Effector memory CD8-positive, alpha-beta T cell (primary cell): ENCODE results near the gene ANGEL2.

Experiments used
- ATAC-seq: fragments of 150-1000 bp; cut with Tn5 transposase; replicated peaks from 2 replicates; pipeline ENCODE4 v1.10.0; 2021; ENCODE audit warnings: mild to moderate bottlenecking, moderate library complexity
- DNase-seq, 3 experiments: peaks; one replicate each; pipeline ENCODE4 v3.0.0; 2021
- H3K27ac Mint-ChIP-seq, 2 donors: one replicate each; pipeline ENCODE4 v1.8.0; 2022; ENCODE audit warnings: mild to moderate bottlenecking in 2 of 2, mixed read lengths in 2 of 2, moderate library complexity in 2 of 2
- H3K27me3 Mint-ChIP-seq, 2 donors: one replicate each; pipeline ENCODE4 v1.8.0; 2022; ENCODE audit warnings: mixed read lengths in 2 of 2
- H3K36me3 Mint-ChIP-seq: one replicate; pipeline ENCODE4 v1.8.0; 2022; ENCODE audit warnings: mild to moderate bottlenecking, moderate library complexity, mixed read lengths; ENCODE audit not compliant: insufficient read depth
- H3K4me1 Mint-ChIP-seq, 2 donors: one replicate each; pipeline ENCODE4 v1.8.0; 2022; ENCODE audit warnings: low read depth in 2 of 2, mixed read lengths in 2 of 2
- H3K4me3 Mint-ChIP-seq, 2 donors: one replicate each; pipeline ENCODE4 v1.8.0; 2022; ENCODE audit warnings: mild to moderate bottlenecking in 2 of 2, mixed read lengths in 2 of 2, moderate library complexity in 2 of 2
- H3K9me3 Mint-ChIP-seq, 2 donors: one replicate each; pipeline ENCODE4 v1.8.0; 2022; ENCODE audit warnings: mixed read lengths in 2 of 2
- total RNA-seq, 9 experiments: gene quantifications; one replicate each; lab custom pipeline; 2026; lab: John Stamatoyannopoulos, UW

Gene ANGEL2
- 46.4 to 116 (median 61.2) reads per million in 9 experiments for total RNA-seq

- Mint-ChIP-seq H3K9me3 (no peaks in the 10 kb centered on the region), H3K4me1 (peaks cover 19 to 34% of the 10 kb centered on the region in 2 donors), H3K27me3 (no peaks in the 10 kb centered on the region), H3K4me3 (peak within 1 kb of the TSS; percentile 99 to 100), H3K27ac (peak within 1 kb of the TSS; percentile 99 to 100), H3K36me3 (peaks cover 30% of the 10 kb centered on the region)
- DNase-seq, result peak; percentile 90 to 93 (median 91)
- ATAC-seq, result peak; percentile 97
Observed at GRCh38 chr1:213015099-213016050, at the start of gene ANGEL2. ANGEL2 (minus strand) TSS chr1:213015867; CDS start chr1:213015671, 196 bp downstream.

- H3K27me3 Mint-ChIP-seq, result no peaks in the 10 kb centered on the region
- DNase-seq (no peak), ATAC-seq (no peak)
- no peaks in the 10 kb centered on the region for H3K36me3 Mint-ChIP-seq
- H3K4me1 Mint-ChIP-seq, result peaks cover 6 to 14% of the 10 kb centered on the region in 2 donors
- H3K27ac Mint-ChIP-seq, result peak overlapping the region in 1 of 2 donors; percentile 18
- no peak overlapping the region for H3K4me3 Mint-ChIP-seq
- peaks cover 0 to 2% of the 10 kb centered on the region in 2 donors for H3K9me3 Mint-ChIP-seq
Observed at GRCh38 chr1:213061263-213061662, 45.6 kb upstream of the ANGEL2 start.

- H3K27me3 Mint-ChIP-seq, result no peaks in the 10 kb centered on the region
- peaks cover 7 to 14% of the 10 kb centered on the region in 2 donors for H3K4me1 Mint-ChIP-seq
- H3K27ac Mint-ChIP-seq, result no peak overlapping the region
- ATAC-seq, result no peak
- H3K4me3 Mint-ChIP-seq, result no peak overlapping the region
- H3K36me3 Mint-ChIP-seq, result no peaks in the 10 kb centered on the region
- DNase-seq, result no peak
- H3K9me3 Mint-ChIP-seq, result peaks cover 0 to 2% of the 10 kb centered on the region in 2 donors
Observed at GRCh38 chr1:213060836-213061235, 45.2 kb upstream of the ANGEL2 start.

GRCh38 chr1:213057264-213058059 lies 41.8 kb upstream of the ANGEL2 start:
- no peaks in the 10 kb centered on the region for H3K27me3 Mint-ChIP-seq
- H3K27ac Mint-ChIP-seq, result peak overlapping the region in 1 of 2 donors; percentile 73
- ATAC-seq (no peak), DNase-seq (no peak)
- H3K4me1 Mint-ChIP-seq, result peaks cover 19 to 20% of the 10 kb centered on the region in 2 donors
- H3K36me3 Mint-ChIP-seq, result no peaks in the 10 kb centered on the region
- H3K9me3 Mint-ChIP-seq, result peaks cover 0 to 2% of the 10 kb centered on the region in 2 donors
- H3K4me3 Mint-ChIP-seq, result no peak overlapping the region

GRCh38 chr1:213055767-213056166 lies 40.1 kb upstream of the ANGEL2 start:
- no peak overlapping the region for H3K4me3 Mint-ChIP-seq

GRCh38 chr1:213054733-213055591 lies 39.3 kb upstream of the ANGEL2 start:
- Mint-ChIP-seq H3K36me3 (peaks cover 5% of the 10 kb centered on the region), H3K27ac (no peak overlapping the region), H3K4me1 (peaks cover 32 to 37% of the 10 kb centered on the region in 2 donors), H3K9me3 (peaks cover 5 to 10% of the 10 kb centered on the region in 2 donors), H3K27me3 (peaks cover 0 to 3% of the 10 kb centered on the region in 2 donors), H3K4me3 (no peak overlapping the region)
- no peak for DNase-seq
- no peak for ATAC-seq

More at GRCh38 chr1:213055767-213056166, 40.1 kb upstream of the ANGEL2 start:
- Mint-ChIP-seq H3K27me3 (no peaks in the 10 kb centered on the region), H3K27ac (no peak overlapping the region), H3K4me1 (peaks cover 24 to 29% of the 10 kb centered on the region in 2 donors), H3K9me3 (peaks cover 2% of the 10 kb centered on the region in 2 donors), H3K36me3 (peaks cover 2% of the 10 kb centered on the region)
- DNase-seq (no peak), ATAC-seq (no peak)

GRCh38 chr1:213054142-213054541 lies 38.5 kb upstream of the ANGEL2 start:
- peaks cover 5% of the 10 kb centered on the region for H3K36me3 Mint-ChIP-seq
- peaks cover 32 to 38% of the 10 kb centered on the region in 2 donors for H3K4me1 Mint-ChIP-seq
- H3K27me3 Mint-ChIP-seq, result peaks cover 0 to 10% of the 10 kb centered on the region in 2 donors
- ATAC-seq (no peak), DNase-seq (no peak)
- no peak overlapping the region for H3K27ac Mint-ChIP-seq
- peaks cover 4 to 12% of the 10 kb centered on the region in 2 donors for H3K9me3 Mint-ChIP-seq
- no peak overlapping the region for H3K4me3 Mint-ChIP-seq

- peaks cover 5% of the 10 kb centered on the region for H3K36me3 Mint-ChIP-seq
- H3K9me3 Mint-ChIP-seq, result peaks cover 4 to 12% of the 10 kb centered on the region in 2 donors
- H3K4me1 Mint-ChIP-seq, result peaks cover 32 to 38% of the 10 kb centered on the region in 2 donors
- DNase-seq (no peak), ATAC-seq (no peak)
- no peak overlapping the region for H3K27ac Mint-ChIP-seq
- H3K27me3 Mint-ChIP-seq, result peaks cover 5 to 17% of the 10 kb centered on the region in 2 donors
- no peak overlapping the region for H3K4me3 Mint-ChIP-seq
Observed at GRCh38 chr1:213053455-213053854, 37.8 kb upstream of the ANGEL2 start.

GRCh38 chr1:213051881-213052202 lies 36.2 kb upstream of the ANGEL2 start:
- H3K4me1 Mint-ChIP-seq, result peaks cover 31 to 34% of the 10 kb centered on the region in 2 donors
- peaks cover 13 to 23% of the 10 kb centered on the region in 2 donors for H3K27me3 Mint-ChIP-seq
- H3K36me3 Mint-ChIP-seq, result peaks cover 5% of the 10 kb centered on the region
- H3K9me3 Mint-ChIP-seq, result peaks cover 4 to 12% of the 10 kb centered on the region in 2 donors
- peak overlapping the region; percentile 89 to 97 for H3K27ac Mint-ChIP-seq
- ATAC-seq (no peak), DNase-seq (no peak)
- peak overlapping the region; percentile 95 to 98 for H3K4me3 Mint-ChIP-seq

GRCh38 chr1:213051127-213051880 lies 35.6 kb upstream of the ANGEL2 start, which contains the start of gene RPS6KC1:
RPS6KC1 (plus strand) TSS chr1:213051241; CDS start chr1:213051405, 164 bp downstream.
- Mint-ChIP-seq H3K27me3 (peaks cover 13 to 23% of the 10 kb centered on the region in 2 donors), H3K27ac (peak within 1 kb of the TSS; percentile 89 to 97), H3K4me3 (peak within 1 kb of the TSS; percentile 95 to 98), H3K36me3 (peaks cover 5% of the 10 kb centered on the region), H3K9me3 (peaks cover 4 to 12% of the 10 kb centered on the region in 2 donors), H3K4me1 (peaks cover 30 to 31% of the 10 kb centered on the region in 2 donors)
- ATAC-seq (peak; percentile 96), DNase-seq (peak; percentile 67 to 72 (median 69))

- Mint-ChIP-seq H3K4me1 (peaks cover 29 to 30% of the 10 kb centered on the region in 2 donors), H3K4me3 (peak overlapping the region; percentile 95 to 98), H3K9me3 (peaks cover 4 to 12% of the 10 kb centered on the region in 2 donors), H3K27me3 (peaks cover 13 to 23% of the 10 kb centered on the region in 2 donors), H3K36me3 (peaks cover 5% of the 10 kb centered on the region), H3K27ac (peak overlapping the region; percentile 89 to 97)
- DNase-seq (no peak), ATAC-seq (peak; percentile 36)
Observed at GRCh38 chr1:213050745-213051126, 35.1 kb upstream of the ANGEL2 start.

- Mint-ChIP-seq H3K4me3 (no peak overlapping the region), H3K4me1 (peaks cover 24 to 30% of the 10 kb centered on the region in 2 donors), H3K27me3 (peaks cover 13 to 23% of the 10 kb centered on the region in 2 donors), H3K36me3 (peaks cover 5% of the 10 kb centered on the region), H3K9me3 (peaks cover 4 to 12% of the 10 kb centered on the region in 2 donors), H3K27ac (no peak overlapping the region)
- DNase-seq, result no peak
- ATAC-seq, result no peak
Observed at GRCh38 chr1:213049232-213049631, 33.6 kb upstream of the ANGEL2 start.
